ENCODE data around the gene ADRA2C. TPM values are rescaled to one million over a fixed set of nuclear protein-coding genes. Genes with fewer than 3 reads are reported as not detected.

Gene ADRA2C
- total and polyA plus RNA-seq, 4 donors = 0.23 to 5.4 (median 1.9) TPM

DNA sequence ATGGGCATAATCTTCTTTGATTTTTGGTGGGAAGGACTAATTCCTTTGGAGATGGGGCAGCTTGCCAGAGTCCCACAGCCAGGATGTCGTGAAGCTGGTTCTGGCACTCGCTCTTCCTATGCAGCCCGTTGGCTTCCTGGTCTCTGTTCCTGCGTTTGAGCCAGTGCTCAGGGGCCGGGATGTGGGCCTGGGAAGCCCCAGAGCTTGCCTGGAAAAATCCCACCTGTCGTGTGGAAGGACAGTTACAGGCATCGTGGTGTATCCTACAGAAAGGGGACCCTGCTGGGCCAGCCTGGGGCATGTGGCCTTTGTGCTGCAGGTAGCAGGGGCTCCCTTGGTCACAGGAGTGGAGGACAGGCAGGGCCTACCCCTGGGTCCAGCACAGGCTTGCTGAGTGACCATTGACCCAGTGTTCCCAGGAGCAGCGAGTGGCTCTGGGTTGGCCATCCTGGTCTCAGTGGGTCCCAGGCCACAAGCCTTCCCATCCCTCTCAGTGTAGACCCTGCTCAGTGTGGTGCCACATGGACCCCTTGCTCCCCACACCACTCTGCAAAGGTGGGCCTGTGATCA is 50.2 kb downstream of the ADRA2C start:
- Histone ChIP-seq H3K4me3 (no peak overlapping the region), H3K4me1 (ENCODE audit: control insufficient read depth in 5 of 5, insufficient read depth in 5 of 5, low read length in 5 of 5) (no peaks in the 10 kb centered on the region), H3K36me3 (ENCODE audit: control insufficient read depth in 4 of 4, insufficient read depth in 4 of 4, low read length in 4 of 4) (no peaks in the 10 kb centered on the region), H3K9me3 (ENCODE audit: control insufficient read depth in 4 of 4, insufficient read depth in 3 of 4, low read length in 3 of 4) (peaks cover 0 to 9% (median 0%) of the 10 kb centered on the region in 4 donors), H3K27ac (ENCODE audit: low read depth in 1 of 2, low read length in 1 of 2) (no peak overlapping the region), H3K27me3 (ENCODE audit: control insufficient read depth in 3 of 3, insufficient read depth in 3 of 3, low read length in 2 of 3) (peaks cover 0 to 7% (median 0%) of the 10 kb centered on the region in 3 donors), H3K9ac (ENCODE audit: insufficient read depth in 1 of 2, low read length in 2 of 2) (no peak overlapping the region)
- DNase-seq (no peak), ATAC-seq (ENCODE audit: insufficient read depth, low FRiP score) (no peak)
- WGBS, 2 donors = 73 to 87% methylated on average over 8 of the region's 8 CpGs
- no peak for TF ChIP-seq CTCF (IDR thresholded peaks at IDR 0.05; ENCODE audit: control extremely low read depth, extremely low read depth)

- Histone ChIP-seq H3K9me3 (ENCODE audit: control insufficient read depth in 4 of 4, insufficient read depth in 3 of 4, low read length in 3 of 4) (peaks cover 0 to 9% (median 0%) of the 10 kb centered on the region in 4 donors), H3K4me3 (no peak overlapping the region), H3K4me1 (ENCODE audit: control insufficient read depth in 5 of 5, insufficient read depth in 5 of 5, low read length in 5 of 5) (peaks cover 0 to 2% (median 0%) of the 10 kb centered on the region in 5 donors), H3K27me3 (ENCODE audit: control insufficient read depth in 3 of 3, insufficient read depth in 3 of 3, low read length in 2 of 3) (peaks cover 0 to 7% (median 0%) of the 10 kb centered on the region in 3 donors), H3K36me3 (ENCODE audit: control insufficient read depth in 4 of 4, insufficient read depth in 4 of 4, low read length in 4 of 4) (no peaks in the 10 kb centered on the region), H3K27ac (ENCODE audit: low read depth in 1 of 2, low read length in 1 of 2) (no peak overlapping the region), H3K9ac (ENCODE audit: insufficient read depth in 1 of 2, low read length in 2 of 2) (no peak overlapping the region)
- WGBS, 2 donors = 84 to 89% methylated on average over 12 of the region's 12 CpGs
- DNase-seq (no peak), ATAC-seq (ENCODE audit: insufficient read depth, low FRiP score) (no peak)
- no peak for TF ChIP-seq CTCF (IDR thresholded peaks at IDR 0.05; ENCODE audit: control extremely low read depth, extremely low read depth)
Observed at GRCh38 chr4:3816983-3817960, 51.1 kb downstream of the ADRA2C start.

Other genes with a start within 250 kb of the ADRA2C start
- gene LRPAP1, start 234.0 kb upstream of the ADRA2C start, total RNA-seq = 100 to 1,000 TPM; 177 to 238 TPM
- gene LRPAP1, start 234.0 kb upstream of the ADRA2C start, polyA plus RNA-seq = 100 to 1,000 TPM in 1 of 2 donors, 10 to 100 TPM in 1; 46.1 to 289 TPM